A549 (cell line): Measurements from ENCODE around the gene ANO10.

Experiments
- CEBPB ChIP-seq, 2 experiments: fragments of >200 bp in 1 of 2; sonication (Bioruptor Twin) in 1 of 2; formaldehyde crosslinking in 1 of 2; IDR thresholded peaks; 2 replicates each; pipeline ENCODE4 v1.6.1; 2012 to 2016
- CHD2 ChIP-seq: fragments of 150-350 bp; IDR thresholded peaks from 2 replicates; pipeline ENCODE4 v1.6.1; 2014; ENCODE audit warnings: low read length; ENCODE audit not compliant: partially characterized antibody
- CTCF ChIP-seq: fragments of >200 bp; sonication (Bioruptor Twin); formaldehyde crosslinking; IDR thresholded peaks from 3 replicates; pipeline ENCODE4 v1.5.1; 2016
- E2F6 ChIP-seq: IDR thresholded peaks from 2 replicates; pipeline ENCODE4 v1.6.1; 2012; ENCODE audit warnings: low read depth, borderline replicate concordance
- EHMT2 ChIP-seq: fragments of 200-600 bp; sonication (generic); IDR thresholded peaks from 2 replicates; pipeline ENCODE4 v1.6.1; 2016; ENCODE audit warnings: antibody characterized with exemption, low read depth, mild to moderate bottlenecking, moderate library complexity
- MAFK ChIP-seq: fragments of 450-650 bp; IDR thresholded peaks from 2 replicates; pipeline ENCODE4 v1.6.1; 2014; ENCODE audit not compliant: partially characterized antibody
- POLR2A ChIP-seq: IDR thresholded peaks from 2 replicates; pipeline ENCODE4 v1.6.1; 2012; ENCODE audit warnings: mild to moderate bottlenecking, low read length
- RAD21 ChIP-seq, 2 experiments: fragments of >200 bp in 1 of 2; sonication (Bioruptor Twin) in 1 of 2; formaldehyde crosslinking in 1 of 2; IDR thresholded peaks in 1 of 2; conservative IDR thresholded peaks in 1 of 2; 2 replicates in 1 of 2; 3 replicates in 1 of 2; pipeline ENCODE4 v1.6.1; 2012 to 2018; ENCODE audit warnings: inconsistent platforms in 1 of 2
- RCOR1 ChIP-seq: fragments of 150-350 bp; IDR thresholded peaks from 2 replicates; pipeline ENCODE4 v1.6.1; 2014; ENCODE audit warnings: antibody characterized with exemption, low read length, low read depth
- RFX5 ChIP-seq: fragments of 450-650 bp; IDR thresholded peaks from 2 replicates; pipeline ENCODE4 v1.7.1; 2014; ENCODE audit warnings: antibody characterized with exemption, mild to moderate bottlenecking, moderate library complexity
- RNF2 ChIP-seq: fragments of 200-600 bp; sonication (generic); IDR thresholded peaks from 2 replicates; pipeline ENCODE4 v1.6.1; 2016; ENCODE audit warnings: low read depth, mild to moderate bottlenecking, antibody characterized with exemption, moderate library complexity, borderline replicate concordance
- USF2 ChIP-seq: fragments of 450-650 bp; IDR thresholded peaks from 2 replicates; pipeline ENCODE4 v1.6.1; 2014; ENCODE audit warnings: antibody characterized with exemption
- TF ChIP-seq, protein P1 (sequence below): fragments of 200-600 bp; sonication (generic); IDR thresholded peaks from 2 replicates; pipeline ENCODE4 v1.6.1; 2016; ENCODE audit warnings: antibody characterized with exemption, mild to moderate bottlenecking, moderate library complexity
- TF ChIP-seq, protein P2 (sequence below): fragments of 150-350 bp; IDR thresholded peaks from 2 replicates; pipeline ENCODE4 v1.6.1; 2014; ENCODE audit warnings: low read depth, mild to moderate bottlenecking, low read length

DNA sequence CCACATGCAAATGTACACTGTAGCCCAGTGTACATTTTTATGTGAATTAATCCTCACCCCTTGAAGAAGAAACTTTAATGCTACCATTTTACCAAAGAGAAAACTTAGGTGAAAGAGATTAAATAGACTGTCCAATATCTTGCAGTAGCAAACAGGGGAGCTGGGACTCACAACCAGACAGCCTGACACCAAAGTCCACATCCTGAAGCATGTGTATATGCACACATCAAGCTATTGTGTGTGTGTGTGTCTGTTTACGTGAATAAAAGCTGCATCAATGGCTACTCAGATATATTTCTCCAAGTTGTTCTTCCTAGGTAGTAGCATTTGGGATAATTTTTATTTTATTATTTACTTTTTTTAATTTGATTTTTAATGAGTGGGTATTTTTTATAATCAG is 6.7 kb downstream of the ANO10 start:
- TF ChIP-seq CTCF (no peak), RCOR1 (no peak), RFX5 (no peak), USF2 (no peak), POLR2A (no peak), RAD21 (conservative IDR thresholded peaks at IDR 0.05 in 1 of 2, IDR thresholded peaks at IDR 0.05 in 1 of 2) (no peak), EHMT2 (no peak), MAFK (no peak), E2F6 (no peak), CHD2 (no peak), CEBPB (IDR thresholded peaks at IDR 0.05) (no peak), RNF2 (no peak)
- TF ChIP-seq, protein P1, sequence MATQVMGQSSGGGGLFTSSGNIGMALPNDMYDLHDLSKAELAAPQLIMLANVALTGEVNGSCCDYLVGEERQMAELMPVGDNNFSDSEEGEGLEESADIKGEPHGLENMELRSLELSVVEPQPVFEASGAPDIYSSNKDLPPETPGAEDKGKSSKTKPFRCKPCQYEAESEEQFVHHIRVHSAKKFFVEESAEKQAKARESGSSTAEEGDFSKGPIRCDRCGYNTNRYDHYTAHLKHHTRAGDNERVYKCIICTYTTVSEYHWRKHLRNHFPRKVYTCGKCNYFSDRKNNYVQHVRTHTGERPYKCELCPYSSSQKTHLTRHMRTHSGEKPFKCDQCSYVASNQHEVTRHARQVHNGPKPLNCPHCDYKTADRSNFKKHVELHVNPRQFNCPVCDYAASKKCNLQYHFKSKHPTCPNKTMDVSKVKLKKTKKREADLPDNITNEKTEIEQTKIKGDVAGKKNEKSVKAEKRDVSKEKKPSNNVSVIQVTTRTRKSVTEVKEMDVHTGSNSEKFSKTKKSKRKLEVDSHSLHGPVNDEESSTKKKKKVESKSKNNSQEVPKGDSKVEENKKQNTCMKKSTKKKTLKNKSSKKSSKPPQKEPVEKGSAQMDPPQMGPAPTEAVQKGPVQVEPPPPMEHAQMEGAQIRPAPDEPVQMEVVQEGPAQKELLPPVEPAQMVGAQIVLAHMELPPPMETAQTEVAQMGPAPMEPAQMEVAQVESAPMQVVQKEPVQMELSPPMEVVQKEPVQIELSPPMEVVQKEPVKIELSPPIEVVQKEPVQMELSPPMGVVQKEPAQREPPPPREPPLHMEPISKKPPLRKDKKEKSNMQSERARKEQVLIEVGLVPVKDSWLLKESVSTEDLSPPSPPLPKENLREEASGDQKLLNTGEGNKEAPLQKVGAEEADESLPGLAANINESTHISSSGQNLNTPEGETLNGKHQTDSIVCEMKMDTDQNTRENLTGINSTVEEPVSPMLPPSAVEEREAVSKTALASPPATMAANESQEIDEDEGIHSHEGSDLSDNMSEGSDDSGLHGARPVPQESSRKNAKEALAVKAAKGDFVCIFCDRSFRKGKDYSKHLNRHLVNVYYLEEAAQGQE = no peak
- TF ChIP-seq, protein P2, sequence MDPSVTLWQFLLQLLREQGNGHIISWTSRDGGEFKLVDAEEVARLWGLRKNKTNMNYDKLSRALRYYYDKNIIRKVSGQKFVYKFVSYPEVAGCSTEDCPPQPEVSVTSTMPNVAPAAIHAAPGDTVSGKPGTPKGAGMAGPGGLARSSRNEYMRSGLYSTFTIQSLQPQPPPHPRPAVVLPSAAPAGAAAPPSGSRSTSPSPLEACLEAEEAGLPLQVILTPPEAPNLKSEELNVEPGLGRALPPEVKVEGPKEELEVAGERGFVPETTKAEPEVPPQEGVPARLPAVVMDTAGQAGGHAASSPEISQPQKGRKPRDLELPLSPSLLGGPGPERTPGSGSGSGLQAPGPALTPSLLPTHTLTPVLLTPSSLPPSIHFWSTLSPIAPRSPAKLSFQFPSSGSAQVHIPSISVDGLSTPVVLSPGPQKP = no peak
